ENCODE results near the gene PCBD1. TPM values are rescaled to one million over a fixed set of nuclear protein-coding genes. Genes with fewer than 3 reads are reported as not detected.
"Not testable (repeated sequence)": the region's sequence is repeated elsewhere in the genome, so short reads cannot be mapped to it uniquely, and the experiment has no call there.

PCBD1 gene
- total RNA-seq, 1 donor from 2014 or later, result 23.4 TPM

DNA sequence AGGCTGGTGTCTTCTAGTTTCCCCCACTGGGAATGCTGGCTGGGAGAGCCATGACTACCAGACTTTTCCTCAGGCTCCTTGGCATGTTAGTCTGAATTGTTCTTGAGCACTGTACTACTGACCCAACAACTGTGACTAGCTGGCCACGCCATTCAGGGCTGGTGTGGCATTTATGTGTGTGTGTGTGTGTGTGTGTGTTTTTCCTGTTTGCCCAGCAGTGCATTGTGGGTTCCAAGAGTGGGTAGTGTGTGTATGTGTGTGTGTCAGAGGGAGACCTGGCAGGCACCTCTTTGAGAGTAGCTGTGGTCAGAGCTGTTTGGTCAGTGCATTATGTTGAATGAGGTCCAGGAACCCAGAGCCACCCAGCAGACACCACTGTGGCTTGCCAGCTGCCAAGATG, 9.2 kb downstream of the PCBD1 start:
- intact Hi-C loops (cut with micrococcal nuclease), result no loop called here

DNA sequence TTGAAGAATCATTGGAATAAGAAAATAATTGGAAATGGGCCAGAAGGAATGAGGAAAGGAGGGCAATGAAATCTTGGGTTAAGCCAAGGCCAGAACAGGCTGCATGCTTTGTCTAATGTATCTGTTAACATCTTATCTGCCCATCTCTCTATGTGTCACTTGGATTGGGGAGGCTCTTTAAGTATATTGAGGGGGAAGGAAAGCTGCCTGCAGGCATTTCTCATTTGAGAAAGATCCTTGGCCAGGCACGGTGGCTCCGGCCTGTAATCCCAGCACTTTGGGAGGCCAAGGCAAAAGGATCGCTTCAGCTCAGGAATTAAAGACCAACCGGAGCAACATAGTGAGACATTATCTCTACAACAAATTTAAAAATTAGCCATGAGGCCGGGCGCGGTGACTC, 14.3 kb downstream of the PCBD1 start:
- intact Hi-C loops (cut with micrococcal nuclease), result no loop called here

- intact Hi-C loops (cut with micrococcal nuclease), result no loop called here
These were observed 16.1 kb downstream of the PCBD1 start for GRCh38 chr10:70872291-70872690.

GRCh38 chr10:70866424-70866823, 21.9 kb downstream of the PCBD1 start:
- intact Hi-C loops (cut with micrococcal nuclease), result no loop called here

GRCh38 chr10:70864935-70865334, 23.4 kb downstream of the PCBD1 start:
- intact Hi-C loops (cut with micrococcal nuclease), result no loop called here

GRCh38 chr10:70863470-70864160, 24.8 kb downstream of the PCBD1 start:
- intact Hi-C loops (cut with micrococcal nuclease), result no loop called here

GRCh38 chr10:70861495-70862197, 26.7 kb downstream of the PCBD1 start:
- intact Hi-C loops (cut with micrococcal nuclease), result not testable (repeated sequence)

DNA sequence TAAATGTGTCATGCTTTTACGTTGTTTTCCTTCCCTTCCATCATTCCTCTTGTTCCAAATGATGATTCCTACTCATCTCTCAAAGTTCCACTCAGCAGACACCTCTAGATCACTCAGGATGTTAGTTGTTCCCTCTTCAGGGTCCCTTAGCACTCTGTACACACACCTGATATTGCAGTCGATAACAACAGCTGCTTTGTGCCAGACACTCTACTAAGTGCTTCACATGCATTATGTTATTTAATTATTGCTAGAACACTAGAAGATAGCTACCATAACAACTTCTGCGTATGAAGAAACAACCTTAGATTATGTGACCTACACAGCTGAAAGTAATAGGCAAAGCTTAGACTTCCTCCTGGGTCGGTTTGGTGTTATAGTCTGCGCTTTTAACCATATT, 29.6 kb downstream of the PCBD1 start:
- intact Hi-C loops (cut with micrococcal nuclease), result no loop called here

- intact Hi-C loops (cut with micrococcal nuclease), result no loop called here
These were observed 31.9 kb downstream of the PCBD1 start for GRCh38 chr10:70856454-70856853.

DNA sequence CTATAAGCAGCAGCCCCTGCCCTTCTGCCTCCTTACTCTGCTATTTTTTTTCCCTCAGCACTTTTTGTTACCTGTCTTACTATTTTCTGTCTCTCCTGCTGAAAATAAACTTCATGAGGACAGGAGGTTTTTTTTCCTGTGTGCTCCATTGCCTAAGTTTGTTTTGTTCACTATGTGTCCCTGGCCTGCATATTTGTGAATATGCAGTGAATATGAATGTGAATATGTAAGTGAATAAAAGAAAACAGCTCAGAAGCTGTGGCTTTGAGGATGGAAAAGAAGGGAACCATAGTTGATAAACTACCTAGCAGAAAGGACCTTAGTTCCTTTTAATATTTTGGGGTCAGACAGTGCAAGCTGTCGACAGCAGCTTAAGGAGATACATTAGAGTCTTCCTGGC, 34.9 kb downstream of the PCBD1 start:
- intact Hi-C loops (cut with micrococcal nuclease), result no loop called here

- intact Hi-C loops (cut with micrococcal nuclease), result no loop called here
These were observed 35.3 kb downstream of the PCBD1 start for GRCh38 chr10:70853038-70853437.

DNA sequence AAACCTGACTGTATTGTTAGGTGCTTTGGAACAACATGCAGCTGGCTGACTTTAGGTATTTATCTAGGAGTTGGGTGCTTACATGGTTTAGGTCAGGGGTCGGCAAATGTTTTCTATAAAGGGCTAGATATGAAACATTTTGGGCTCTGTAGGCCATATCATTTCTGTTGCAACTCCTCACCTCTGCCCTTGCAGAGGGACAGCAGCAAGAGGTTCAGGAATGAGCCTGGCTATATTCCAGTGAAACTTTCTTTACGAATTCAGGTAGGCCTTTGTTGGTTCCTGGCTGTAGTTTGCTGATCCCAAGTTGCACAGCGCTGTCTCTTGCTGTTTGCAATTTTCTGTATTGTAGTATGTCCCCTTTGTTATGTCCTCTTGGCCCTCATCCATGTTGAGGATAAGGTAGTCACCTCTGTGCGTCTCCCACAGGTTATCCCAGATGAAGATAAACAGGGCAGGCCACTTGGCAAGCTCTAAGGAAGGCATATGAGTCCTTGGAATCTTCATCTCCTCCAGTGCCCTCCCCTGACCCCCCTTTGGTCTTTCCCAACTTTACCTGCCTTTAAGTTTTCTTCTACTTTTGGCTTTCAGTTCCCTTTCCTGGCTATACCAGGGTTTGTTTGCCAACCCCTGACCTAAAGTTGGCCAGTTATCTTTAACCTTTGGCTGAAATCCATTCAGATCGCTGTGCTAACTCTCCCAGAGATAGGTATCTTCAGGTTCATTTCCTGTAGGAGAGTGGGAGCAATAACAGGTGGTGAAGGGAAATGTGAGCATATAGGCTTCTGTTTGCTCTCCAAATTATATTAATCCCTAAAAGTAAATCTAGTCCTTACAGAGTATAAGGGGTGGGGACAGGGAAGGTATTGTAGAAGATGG, 36.5 kb downstream of the PCBD1 start:
- intact Hi-C loops (cut with micrococcal nuclease), result no loop called here

- intact Hi-C loops (cut with micrococcal nuclease), result no loop called here
These were observed 38.3 kb downstream of the PCBD1 start for GRCh38 chr10:70850097-70850496.

GRCh38 chr10:70849582-70850016, 38.8 kb downstream of the PCBD1 start:
- intact Hi-C loops (cut with micrococcal nuclease), result no loop called here

DNA sequence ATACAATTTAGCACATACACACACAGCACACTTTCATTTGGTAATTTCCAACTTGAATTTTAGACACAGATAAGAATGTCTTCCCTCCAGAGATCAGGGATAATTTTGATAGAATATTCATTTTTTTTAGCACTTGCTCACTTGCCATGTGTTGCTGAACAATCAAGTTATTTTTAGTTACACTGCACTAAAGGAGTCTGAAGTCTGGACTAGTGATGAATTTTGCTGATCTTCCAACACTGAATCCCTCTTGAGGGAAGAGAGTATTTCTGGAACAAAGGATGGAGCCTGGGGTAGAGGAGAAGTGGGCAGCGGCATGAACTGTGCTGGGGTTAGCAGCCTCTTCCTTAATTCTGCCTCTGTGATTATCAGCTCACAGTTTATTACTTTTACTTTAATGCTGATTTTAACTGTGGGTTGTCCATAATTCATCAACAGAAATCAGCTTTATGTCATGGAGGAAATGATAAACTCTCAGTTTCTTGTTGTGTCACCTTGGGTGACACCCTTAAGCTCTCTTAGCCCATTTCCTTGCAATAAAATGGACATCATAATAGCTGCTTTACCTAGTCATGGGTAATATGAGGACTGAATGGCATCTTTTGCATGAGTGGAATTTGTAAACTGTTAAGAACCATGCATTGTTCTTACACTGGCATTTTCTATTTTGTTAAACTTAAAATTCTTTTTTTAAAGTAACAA, 40.6 kb downstream of the PCBD1 start:
- intact Hi-C loops (cut with micrococcal nuclease), result no loop called here

DNA sequence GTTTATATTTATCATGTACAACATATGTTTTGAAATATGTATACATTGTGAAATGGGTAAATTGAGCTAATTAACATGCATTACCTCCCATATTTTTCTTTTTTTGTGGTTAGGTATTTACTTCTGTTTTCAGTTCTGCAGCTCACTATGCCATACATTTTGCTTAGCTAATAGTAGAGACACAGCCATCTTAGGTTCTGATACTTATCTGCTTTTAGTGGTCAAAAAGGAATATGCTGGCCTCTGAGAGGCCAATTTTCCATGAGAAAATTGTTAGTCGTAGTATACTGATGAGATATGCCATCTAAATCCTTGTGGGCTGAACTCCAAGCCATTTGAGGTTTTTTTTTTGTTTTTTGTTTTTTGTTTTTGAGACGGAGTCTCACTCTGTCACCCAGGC, 41.6 kb downstream of the PCBD1 start:
- intact Hi-C loops (cut with micrococcal nuclease), result no loop called here

DNA sequence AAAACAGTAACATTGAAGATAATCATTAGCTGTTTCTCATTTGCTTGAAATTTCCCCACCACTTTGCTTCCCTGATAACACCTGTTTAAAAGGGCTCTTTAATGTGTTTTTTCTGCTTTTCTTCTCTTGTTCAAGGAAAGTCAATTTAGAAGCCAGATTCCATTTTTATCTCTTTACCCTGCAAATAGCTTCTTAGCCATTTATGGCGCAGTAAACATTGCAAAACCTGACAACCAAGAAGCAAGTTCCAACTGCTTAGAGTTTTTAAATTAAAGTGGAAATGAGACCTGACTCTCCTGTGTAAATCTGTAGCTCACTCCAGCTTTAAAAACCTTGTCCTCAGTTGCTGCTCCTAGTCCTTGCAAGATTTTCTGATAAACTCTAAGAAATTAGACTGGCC, 42.5 kb downstream of the PCBD1 start:
- intact Hi-C loops (cut with micrococcal nuclease), result no loop called here

DNA sequence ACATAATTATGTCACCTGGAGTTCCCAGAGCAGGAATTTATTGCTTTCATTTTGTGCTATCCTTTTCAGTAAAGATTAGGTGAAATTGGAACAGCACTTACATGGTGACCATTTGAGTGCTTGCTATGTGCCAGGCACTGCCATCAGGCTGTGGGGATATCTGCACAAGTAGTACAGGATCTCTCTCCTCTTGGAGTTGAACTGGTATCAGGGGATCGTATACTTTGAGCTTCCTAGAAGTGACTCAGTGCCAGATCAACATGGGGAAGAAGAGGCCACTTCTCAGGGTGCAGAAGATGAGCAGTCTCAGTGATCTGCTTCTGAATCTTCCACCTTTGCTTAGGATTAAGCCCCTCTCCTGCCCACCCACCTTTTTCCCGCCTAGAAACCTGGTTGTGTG, 43.1 kb downstream of the PCBD1 start:
- intact Hi-C loops (cut with micrococcal nuclease), result no loop called here

DNA sequence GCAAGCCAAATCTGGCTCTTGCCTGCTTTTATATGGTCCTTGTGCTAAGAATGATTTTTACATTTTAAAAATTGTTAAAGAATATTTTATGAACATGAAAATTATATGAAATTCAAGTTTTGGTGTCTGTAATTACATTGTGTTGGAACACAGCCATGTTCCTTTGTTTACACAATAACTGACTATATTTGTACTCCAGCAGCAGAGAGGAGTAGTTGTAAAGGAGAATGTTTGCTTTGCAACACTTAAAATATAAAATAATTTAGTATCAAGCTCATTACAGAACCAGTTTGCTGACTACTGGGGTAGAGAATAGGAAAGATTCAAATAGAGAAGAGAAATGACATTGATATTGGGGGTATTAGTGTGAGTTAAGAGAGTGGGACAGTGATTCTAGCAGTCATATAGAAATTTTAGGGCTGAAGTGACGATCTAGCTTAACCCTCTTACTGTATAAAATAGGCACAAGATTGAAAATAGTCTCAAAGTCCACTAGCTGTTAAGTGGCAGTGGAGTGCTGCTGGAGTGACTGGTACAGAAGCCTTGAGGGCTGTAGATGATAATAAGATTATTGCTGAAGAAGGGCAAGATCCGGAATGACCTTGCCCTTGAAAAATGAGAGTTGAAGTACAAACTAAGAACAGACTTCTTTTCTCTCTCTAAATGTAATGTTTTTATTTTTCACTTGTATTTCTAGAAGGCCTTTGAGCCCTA, 44.4 kb downstream of the PCBD1 start:
- intact Hi-C loops (cut with micrococcal nuclease), result no loop called here

DNA sequence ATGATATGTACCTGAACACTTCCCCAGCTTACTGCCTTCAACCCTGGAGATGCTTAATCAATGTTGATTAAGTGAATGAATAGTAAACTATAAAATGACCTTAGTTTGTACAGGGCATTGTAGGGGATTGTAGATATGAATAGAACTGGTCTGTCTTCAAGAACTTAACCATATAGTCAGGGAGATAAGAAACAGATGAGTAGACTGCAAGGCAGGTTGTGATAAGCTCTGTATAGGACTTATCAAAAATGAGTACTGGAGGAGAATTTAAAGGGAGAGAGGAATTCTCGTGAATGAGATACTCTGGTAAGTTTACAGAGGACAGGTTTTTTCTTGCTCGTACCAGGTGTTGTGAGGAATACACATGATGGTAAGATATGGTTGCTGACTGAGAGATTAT, 45.0 kb downstream of the PCBD1 start:
- intact Hi-C loops (cut with micrococcal nuclease), result no loop called here

DNA sequence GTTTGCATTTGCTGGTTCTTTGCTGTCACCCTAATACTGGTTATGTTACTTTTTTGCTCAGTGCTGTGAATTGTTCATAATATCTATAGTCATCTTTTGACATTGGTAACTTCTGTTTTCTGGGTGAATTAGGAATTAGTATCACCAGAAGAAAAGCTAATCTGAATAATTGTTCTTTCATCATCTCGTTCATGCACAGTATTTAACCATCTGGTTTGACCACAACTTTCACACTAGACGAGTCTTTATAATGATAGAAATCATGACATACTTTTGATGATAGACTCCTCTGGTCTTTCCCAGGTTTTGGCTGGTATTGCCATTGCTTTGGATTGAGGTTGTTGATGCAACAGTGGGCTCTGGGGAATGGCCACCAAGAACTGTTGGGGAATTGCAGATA, 47.5 kb downstream of the PCBD1 start:
- intact Hi-C loops (cut with micrococcal nuclease), result no loop called here
